GM13977 (cell line): ENCODE data around the gene TRIM32.

Experiments
- DNase-seq: peaks from one replicate; pipeline ENCODE4 v3.0.0; 2012; ENCODE audit warnings: low spot score
- CTCF ChIP-seq: IDR thresholded peaks from 2 replicates; pipeline ENCODE4 v1.5.1; 2012; ENCODE audit warnings: mild to moderate bottlenecking, control low read depth; ENCODE audit not compliant: insufficient read depth; ENCODE audit errors: extremely low read depth, missing control alignments
- in situ Hi-C: fragments of 300-500 bp; cut with MboI; formaldehyde crosslinking; loops from one replicate; pipeline ENCODE4 v1.12.0; 2022; ENCODE audit warnings: low sequenced_read_pairs, low pct_unique_long_range_greater_than_20kb, mixed read lengths, inconsistent platforms; ENCODE audit not compliant: unreplicated experiment

TRIM32 gene

GRCh38 chr9:116724123-116724522 is 37.0 kb downstream of the TRIM32 start:
- TF ChIP-seq CTCF: no peak
- in situ Hi-C loops: no loop called here

GRCh38 chr9:116726602-116727001 is 39.5 kb downstream of the TRIM32 start:
- in situ Hi-C loops: no loop called here
- no peak for DNase-seq
- TF ChIP-seq CTCF: no peak

More at GRCh38 chr9:116724123-116724522, 37.0 kb downstream of the TRIM32 start:
- DNase-seq: no peak

- TF ChIP-seq CTCF: no peak
- in situ Hi-C loops: loop anchor here (10.0 kb wide), 1 partner anchor 122 kb away; no protein-coding TSS in a partner anchor
Observed at GRCh38 chr9:116733010-116733641, 46.0 kb downstream of the TRIM32 start.

GRCh38 chr9:116736399-116737151 is 49.5 kb downstream of the TRIM32 start:
- DNase-seq: no peak
- no peak for TF ChIP-seq CTCF
- in situ Hi-C loops: loop anchor here (10.0 kb wide), 1 partner anchor 118 kb away; no protein-coding TSS in a partner anchor

More at GRCh38 chr9:116733010-116733641, 46.0 kb downstream of the TRIM32 start:
- DNase-seq: peak; percentile 40

DNA sequence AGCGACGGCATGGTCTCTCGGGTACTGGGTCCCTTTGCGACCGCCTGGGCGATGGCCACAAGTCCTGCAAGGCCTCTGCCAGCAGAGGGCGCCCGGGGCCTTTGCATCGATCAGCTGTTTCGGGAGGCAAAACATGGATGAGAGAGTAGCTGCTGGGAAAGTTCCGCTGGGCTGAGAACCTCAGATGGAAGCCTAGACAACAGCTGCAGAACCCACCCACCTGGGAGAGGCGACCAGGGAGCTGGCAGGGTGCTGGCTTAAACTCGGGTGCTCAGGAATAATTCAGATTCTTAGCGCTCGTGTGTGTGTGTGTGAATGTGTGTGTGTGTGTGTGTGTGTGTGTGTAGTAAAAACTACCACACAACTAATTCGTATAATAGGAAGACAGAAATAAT is 50.0 kb downstream of the TRIM32 start:
- peak; percentile 98 for TF ChIP-seq CTCF
- DNase-seq: peak; percentile 83
- in situ Hi-C loops: loop anchor here (10.0 kb wide), 1 partner anchor 118 kb away; no protein-coding TSS in a partner anchor

DNA sequence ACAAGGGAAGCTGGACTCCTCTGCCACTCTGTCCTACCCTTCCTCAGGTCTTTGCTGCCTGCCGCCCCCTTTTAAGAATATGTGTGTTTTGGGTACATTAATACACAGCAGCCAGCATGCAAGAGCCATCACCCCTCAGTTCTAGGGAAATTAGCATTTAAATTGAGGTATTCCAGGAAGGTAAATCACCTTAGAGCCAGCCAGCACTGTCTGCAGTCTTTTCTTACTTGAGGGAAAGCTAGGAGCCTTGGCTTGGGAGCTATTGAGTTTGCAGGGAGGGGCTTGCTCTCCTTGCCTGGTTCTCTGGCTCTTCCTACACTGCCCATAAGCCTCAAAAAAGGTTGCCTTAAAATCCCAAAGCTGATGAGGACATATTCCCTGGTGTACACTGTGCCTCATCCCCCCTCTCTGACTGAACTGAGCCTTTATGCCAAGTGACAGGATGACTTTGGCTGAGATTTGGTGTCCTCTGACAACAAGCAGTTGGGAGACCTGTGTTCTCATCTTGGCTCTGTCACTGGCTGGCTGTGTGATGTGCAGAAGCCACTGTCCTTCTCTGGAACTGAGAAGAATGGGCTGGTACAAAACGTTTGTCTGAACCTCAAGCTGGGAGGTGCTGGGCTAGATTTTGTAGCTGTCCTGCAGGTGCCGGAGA is 54.1 kb downstream of the TRIM32 start:
- in situ Hi-C loops: no loop called here
- TF ChIP-seq CTCF: no peak
- no peak for DNase-seq
